Prostate gland (tissue), 2 donors: ENCODE results near the gene CXXC5.
A peak's percentile ranks its signal among the peaks of the same experiment; 100 is the strongest.

Experiments
- POLR2A ChIP-seq: fragments of 450-650 bp; IDR thresholded peaks from one replicate; pipeline ENCODE4 v1.6.1; 2016; ENCODE audit warnings: antibody characterized with exemption, mild to moderate bottlenecking
- POLR2AphosphoS5 ChIP-seq: sonication (generic); formaldehyde crosslinking; IDR thresholded peaks from one replicate; pipeline ENCODE4 v1.6.1; 2017; ENCODE audit warnings: antibody characterized with exemption
- TF ChIP-seq, protein P1 (sequence below), 4 experiments: fragments of 200-600 bp in 2 of 4; fragments of 450-650 bp in 2 of 4; sonication (generic) in 2 of 4; IDR thresholded peaks; 1 replicate in 3 of 4; 2 replicates in 1 of 4; pipeline ENCODE4 v1.5.1; 2016 to 2019; ENCODE audit warnings: antibody characterized with exemption in 4 of 4, mild to moderate bottlenecking in 2 of 4, moderate library complexity in 2 of 4

GRCh38 chr5:139651043-139651834 lies 3.1 kb downstream of the CXXC5 start:
- peak; percentile 23 for TF ChIP-seq POLR2A
- TF ChIP-seq, protein P1, sequence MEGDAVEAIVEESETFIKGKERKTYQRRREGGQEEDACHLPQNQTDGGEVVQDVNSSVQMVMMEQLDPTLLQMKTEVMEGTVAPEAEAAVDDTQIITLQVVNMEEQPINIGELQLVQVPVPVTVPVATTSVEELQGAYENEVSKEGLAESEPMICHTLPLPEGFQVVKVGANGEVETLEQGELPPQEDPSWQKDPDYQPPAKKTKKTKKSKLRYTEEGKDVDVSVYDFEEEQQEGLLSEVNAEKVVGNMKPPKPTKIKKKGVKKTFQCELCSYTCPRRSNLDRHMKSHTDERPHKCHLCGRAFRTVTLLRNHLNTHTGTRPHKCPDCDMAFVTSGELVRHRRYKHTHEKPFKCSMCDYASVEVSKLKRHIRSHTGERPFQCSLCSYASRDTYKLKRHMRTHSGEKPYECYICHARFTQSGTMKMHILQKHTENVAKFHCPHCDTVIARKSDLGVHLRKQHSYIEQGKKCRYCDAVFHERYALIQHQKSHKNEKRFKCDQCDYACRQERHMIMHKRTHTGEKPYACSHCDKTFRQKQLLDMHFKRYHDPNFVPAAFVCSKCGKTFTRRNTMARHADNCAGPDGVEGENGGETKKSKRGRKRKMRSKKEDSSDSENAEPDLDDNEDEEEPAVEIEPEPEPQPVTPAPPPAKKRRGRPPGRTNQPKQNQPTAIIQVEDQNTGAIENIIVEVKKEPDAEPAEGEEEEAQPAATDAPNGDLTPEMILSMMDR (IDR thresholded peaks at IDR 0.05): no peak
- TF ChIP-seq POLR2AphosphoS5: peak; percentile 54
